ENCODE measurements around the gene GALNT8.

GALNT8 gene

DNA sequence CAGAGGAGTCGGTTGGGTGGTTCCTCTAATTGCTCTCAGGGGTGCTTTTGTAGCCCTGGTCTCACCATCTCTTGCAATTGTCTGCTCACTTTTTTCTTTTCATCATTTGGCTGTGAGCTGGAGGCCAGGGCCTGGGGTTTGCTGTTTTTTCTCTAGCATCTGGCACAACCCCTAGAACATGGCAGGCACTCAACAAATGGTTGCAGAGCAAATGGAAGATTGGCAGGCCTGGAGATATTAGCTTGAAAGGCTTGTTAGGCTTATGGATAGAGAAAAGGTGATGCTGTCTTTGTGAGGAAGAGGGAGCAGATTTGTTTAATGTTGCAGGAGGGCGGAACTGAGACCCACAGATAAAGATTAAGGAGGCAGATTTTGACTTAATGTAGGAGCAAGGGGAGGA is 47.0 kb downstream of the GALNT8 start:
- DNase-seq (ENCODE audit: low read depth), result no peak
- TF ChIP-seq, protein P1, sequence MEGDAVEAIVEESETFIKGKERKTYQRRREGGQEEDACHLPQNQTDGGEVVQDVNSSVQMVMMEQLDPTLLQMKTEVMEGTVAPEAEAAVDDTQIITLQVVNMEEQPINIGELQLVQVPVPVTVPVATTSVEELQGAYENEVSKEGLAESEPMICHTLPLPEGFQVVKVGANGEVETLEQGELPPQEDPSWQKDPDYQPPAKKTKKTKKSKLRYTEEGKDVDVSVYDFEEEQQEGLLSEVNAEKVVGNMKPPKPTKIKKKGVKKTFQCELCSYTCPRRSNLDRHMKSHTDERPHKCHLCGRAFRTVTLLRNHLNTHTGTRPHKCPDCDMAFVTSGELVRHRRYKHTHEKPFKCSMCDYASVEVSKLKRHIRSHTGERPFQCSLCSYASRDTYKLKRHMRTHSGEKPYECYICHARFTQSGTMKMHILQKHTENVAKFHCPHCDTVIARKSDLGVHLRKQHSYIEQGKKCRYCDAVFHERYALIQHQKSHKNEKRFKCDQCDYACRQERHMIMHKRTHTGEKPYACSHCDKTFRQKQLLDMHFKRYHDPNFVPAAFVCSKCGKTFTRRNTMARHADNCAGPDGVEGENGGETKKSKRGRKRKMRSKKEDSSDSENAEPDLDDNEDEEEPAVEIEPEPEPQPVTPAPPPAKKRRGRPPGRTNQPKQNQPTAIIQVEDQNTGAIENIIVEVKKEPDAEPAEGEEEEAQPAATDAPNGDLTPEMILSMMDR (conservative IDR thresholded peaks at IDR 0.05; ENCODE audit: low read length), result no peak
- H3K4me3 ChIP-seq (ENCODE audit: low read length), result no peak overlapping the region

DNA sequence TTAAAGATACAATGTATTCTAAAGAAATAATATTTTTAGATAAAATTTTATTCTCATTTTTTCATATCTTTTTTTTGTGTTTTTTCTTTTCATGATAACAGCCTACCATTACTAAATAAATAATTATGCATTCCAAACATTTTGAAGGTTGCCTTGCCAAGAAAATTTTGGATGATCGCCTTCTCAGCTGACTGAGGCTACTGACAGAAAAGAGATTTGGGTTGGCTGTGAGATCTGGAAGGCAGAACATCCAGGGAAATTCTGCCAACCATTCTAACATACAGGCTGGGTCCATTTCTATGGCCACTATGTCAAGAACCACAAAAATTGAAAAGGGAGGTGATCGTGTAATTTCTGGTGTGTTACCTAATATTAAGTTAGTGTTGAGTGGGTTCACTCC is 48.1 kb downstream of the GALNT8 start:
- no peak for DNase-seq (ENCODE audit: low read depth)
- TF ChIP-seq, protein P1 (conservative IDR thresholded peaks at IDR 0.05; ENCODE audit: low read length), result no peak
- H3K4me3 ChIP-seq (ENCODE audit: low read length), result no peak overlapping the region

DNA sequence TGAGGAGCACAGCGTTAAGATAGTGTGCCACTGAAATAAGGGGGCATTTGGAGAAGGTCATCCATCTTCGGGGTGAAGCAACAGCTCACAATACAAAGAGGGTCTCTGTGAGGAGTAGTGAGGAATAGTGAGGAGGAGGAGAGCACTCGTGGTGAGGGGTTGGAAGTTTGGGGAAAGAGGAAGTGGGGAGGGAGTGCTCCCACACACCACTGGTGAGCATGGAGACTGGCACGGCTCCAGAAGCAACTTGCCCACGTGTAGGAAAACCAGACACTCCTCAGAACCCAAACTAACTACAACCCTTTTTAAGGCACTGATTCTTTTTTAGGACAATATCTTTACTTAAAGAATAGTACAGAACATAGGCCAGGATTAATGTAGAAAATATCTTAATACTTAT is 48.9 kb downstream of the GALNT8 start:
- H3K4me3 ChIP-seq (ENCODE audit: low read length), result no peak overlapping the region
- TF ChIP-seq, protein P1 (conservative IDR thresholded peaks at IDR 0.05; ENCODE audit: low read length), result no peak
- DNase-seq (ENCODE audit: low read depth), result no peak

DNA sequence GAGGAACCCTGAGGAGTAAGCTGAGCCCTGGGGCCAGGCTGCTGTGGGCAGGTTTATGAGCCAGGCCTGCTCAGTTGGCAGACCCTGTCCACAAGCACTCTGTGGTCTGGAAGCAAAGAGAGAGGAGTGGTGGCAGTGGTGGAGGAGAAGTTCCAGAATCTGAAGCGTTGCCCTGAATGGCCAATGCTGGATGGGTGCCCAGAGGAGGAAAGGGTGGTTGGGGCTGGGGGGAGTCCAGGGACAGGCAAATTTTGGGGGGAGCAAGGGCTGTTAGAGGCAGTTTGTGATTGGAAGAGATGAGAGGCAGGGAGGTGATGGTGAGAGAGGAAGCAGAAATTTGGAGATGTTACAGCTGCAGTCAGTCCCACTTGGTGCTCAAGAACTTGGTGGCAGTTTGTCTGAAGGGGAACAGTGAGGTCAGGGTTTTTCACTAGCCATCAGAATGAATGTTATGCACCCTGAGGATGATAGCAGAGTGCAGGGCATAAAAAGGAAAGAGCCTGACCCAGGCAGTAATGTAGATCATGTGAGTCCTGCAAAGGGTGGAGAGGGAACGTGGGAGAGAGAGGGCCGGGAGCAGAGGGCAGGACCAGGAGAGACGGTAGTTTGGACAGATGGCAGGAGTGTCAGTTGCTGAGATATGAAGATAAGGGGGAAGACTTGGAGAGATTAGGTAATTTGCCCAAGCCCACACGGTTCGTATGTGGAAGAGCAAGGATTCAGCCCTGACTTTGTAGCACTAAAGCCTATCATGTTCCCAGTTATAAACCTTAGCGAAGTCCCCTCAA is 51.2 kb downstream of the GALNT8 start:
- no peak overlapping the region for H3K4me3 ChIP-seq (ENCODE audit: low read length)
- DNase-seq (ENCODE audit: low read depth), result no peak
- TF ChIP-seq, protein P1 (conservative IDR thresholded peaks at IDR 0.05; ENCODE audit: low read length), result no peak

DNA sequence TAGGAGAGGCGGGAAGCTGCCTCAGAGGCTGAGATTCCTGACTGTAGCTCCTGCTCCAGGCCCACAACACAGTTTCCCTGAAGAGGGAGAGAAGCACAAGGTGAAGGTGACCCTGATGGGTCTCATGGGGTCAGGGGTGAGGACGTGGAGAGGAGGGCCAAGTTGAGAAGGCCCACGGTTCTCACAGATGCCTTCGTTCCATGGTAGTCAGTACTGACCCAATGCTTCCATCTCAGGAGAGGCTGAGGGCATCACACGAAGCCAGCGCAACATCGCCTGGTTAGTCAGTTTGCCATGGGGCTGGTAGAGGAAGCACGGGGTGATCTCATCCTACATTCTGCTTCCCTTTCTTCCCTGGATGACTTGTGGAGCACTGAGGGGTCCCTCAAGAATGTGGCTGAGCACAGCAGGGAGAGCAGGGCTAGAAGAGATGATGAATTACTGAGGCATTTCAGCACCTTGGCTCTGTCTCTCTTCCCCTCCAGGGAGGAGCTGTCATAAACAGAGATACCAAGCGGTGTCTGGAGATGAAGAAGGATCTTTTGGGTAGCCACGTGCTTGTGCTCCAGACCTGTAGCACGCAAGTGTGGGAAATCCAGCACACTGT is 51.9 kb downstream of the GALNT8 start:
- TF ChIP-seq, protein P1 (conservative IDR thresholded peaks at IDR 0.05; ENCODE audit: low read length), result no peak
- no peak overlapping the region for H3K4me3 ChIP-seq (ENCODE audit: low read length)
- DNase-seq (ENCODE audit: low read depth), result no peak

DNA sequence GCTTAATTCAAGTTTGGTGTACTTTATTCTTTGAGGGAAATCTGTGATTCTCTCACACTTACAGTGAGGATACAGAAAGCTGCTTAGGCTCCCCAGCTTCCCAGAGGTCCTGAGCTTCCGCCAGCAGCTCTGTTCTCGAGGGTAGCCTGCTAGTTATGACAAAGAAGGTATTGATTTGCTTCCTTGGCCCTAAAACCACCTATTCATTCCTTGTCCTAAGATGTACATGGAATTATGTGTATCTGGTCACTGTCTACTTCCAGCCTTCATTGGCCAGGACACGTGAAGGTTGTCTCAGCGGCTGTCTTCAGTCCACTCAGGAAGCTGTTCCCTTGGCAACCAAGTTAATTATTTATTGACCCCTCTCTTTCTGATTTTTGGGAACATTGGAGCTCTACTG is 55.7 kb downstream of the GALNT8 start:
- no peak overlapping the region for H3K4me3 ChIP-seq (ENCODE audit: low read length)
- no peak for DNase-seq (ENCODE audit: low read depth)
- TF ChIP-seq, protein P1 (conservative IDR thresholded peaks at IDR 0.05; ENCODE audit: low read length), result no peak

DNA sequence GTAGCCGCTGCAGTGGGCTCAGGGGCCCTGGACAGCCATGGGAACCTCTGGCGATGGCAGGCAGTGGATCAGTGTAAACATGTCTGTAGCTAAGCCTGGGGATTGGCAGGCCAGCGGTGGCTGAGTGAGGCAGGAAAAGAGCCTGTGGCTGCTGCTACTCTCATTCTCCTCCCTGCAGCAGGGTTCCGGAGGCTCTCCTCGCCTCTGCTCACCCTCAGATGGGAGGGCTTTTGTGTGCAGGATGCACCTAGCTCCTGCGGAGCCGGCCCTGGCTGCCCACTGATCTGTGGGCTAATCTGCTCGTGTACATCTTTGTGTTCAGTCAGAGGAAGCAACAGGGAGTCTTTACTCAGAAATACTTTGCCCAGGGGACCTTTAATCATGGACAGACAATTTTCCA is 59.5 kb downstream of the GALNT8 start:
- DNase-seq (ENCODE audit: low read depth), result no peak

More for the DNA sequence above, 59.5 kb downstream of the GALNT8 start:
- no peak overlapping the region for H3K4me3 ChIP-seq (ENCODE audit: low read length)
- TF ChIP-seq, protein P1 (conservative IDR thresholded peaks at IDR 0.05; ENCODE audit: low read length), result no peak
